ENCODE data around the gene SDF4. TPM values are rescaled to one million over a fixed set of nuclear protein-coding genes. Genes with fewer than 3 reads are reported as not detected.

The SDF4 gene
- total RNA-seq, 1 experiment from 2014 or later: 82.0 TPM

- H2BK20ac ChIP-seq (ENCODE audit: low read depth, low read length, poor library complexity, severe bottlenecking): no peak overlapping the region
- no peak overlapping the region for H3K14ac ChIP-seq (ENCODE audit: insufficient read depth, low read length)
- peaks cover 16 to 25% of the 10 kb centered on the region in 2 experiments for H3K4me1 Mint-ChIP-seq
- no peak overlapping the region for H3K18ac ChIP-seq (ENCODE audit: insufficient read length, low read depth, low read length)
- TF ChIP-seq CTCF (conservative IDR thresholded peaks at IDR 0.05): no peak
- no peak overlapping the region for H3K4me2 ChIP-seq (ENCODE audit: insufficient read depth, insufficient read length, low read length)
- no peak overlapping the region for H4K91ac ChIP-seq (ENCODE audit: insufficient read length, low read depth, low read length)
- H2BK12ac ChIP-seq (ENCODE audit: insufficient read length, low read depth, low read length): no peak overlapping the region
- H3K27me3 Mint-ChIP-seq (ENCODE audit: low read depth): peaks cover 1% of the 10 kb centered on the region; the same call in 1 of the 2 replicates
- no peak overlapping the region for H2BK15ac ChIP-seq (ENCODE audit: low read depth, low read length)
- no peak overlapping the region for H3T11ph ChIP-seq (ENCODE audit: low read length)
- H2AFZ ChIP-seq (ENCODE audit: low read length): no peak overlapping the region
- no peak overlapping the region for H3K4me3 Mint-ChIP-seq
- H3K27ac Mint-ChIP-seq: no peak overlapping the region; a peak in 1 of 7 replicates
- H4K5ac ChIP-seq (ENCODE audit: insufficient read length, low read depth, low read length): no peak overlapping the region
- no peaks in the 10 kb centered on the region for H3K4me1 ChIP-seq (ENCODE audit: insufficient read depth, low read length)
- H3K36me3 Mint-ChIP-seq (ENCODE audit: insufficient read depth in 1 of 3, low read depth in 3 of 3): peaks cover 19 to 62% (median 51%) of the 10 kb centered on the region in 3 experiments; a peak in 6 of 7 replicates
- H3K9me3 Mint-ChIP-seq: no peaks in the 10 kb centered on the region; a peak in 2 of 5 replicates
- H3K27ac ChIP-seq (ENCODE audit: insufficient read length, low read depth, low read length): no peak overlapping the region
- no peak overlapping the region for H3K56ac ChIP-seq (ENCODE audit: insufficient read length, low read depth, low read length)
- H3K79me2 ChIP-seq (ENCODE audit: insufficient read depth, low read length): no peaks in the 10 kb centered on the region
- no peaks in the 10 kb centered on the region for H3K23me2 ChIP-seq (ENCODE audit: insufficient read length, low read depth, low read length, poor library complexity, severe bottlenecking)
- H2BK5ac ChIP-seq (ENCODE audit: insufficient read length, low read length): no peak overlapping the region
- DNase-seq: no peak
- WGBS (ENCODE audit: extremely low coverage, insufficient read length, low lambda C conversion rate): no CpG with 5 or more reads among the region's 50 CpGs
- no peak overlapping the region for H2AK5ac ChIP-seq (ENCODE audit: insufficient read length, low read length)
- H3K9me3 ChIP-seq (ENCODE audit: control insufficient read depth, low read depth, low read length): no peaks in the 10 kb centered on the region
- no peak overlapping the region for H2BK120ac ChIP-seq (ENCODE audit: low read depth, low read length, poor library complexity, severe bottlenecking)
- H3K27me3 ChIP-seq (ENCODE audit: insufficient read depth, low read length): no peaks in the 10 kb centered on the region
- H3K23ac ChIP-seq (ENCODE audit: insufficient read length, low read depth, low read length): no peak overlapping the region
- no peak overlapping the region for H3K4ac ChIP-seq (ENCODE audit: low read depth, low read length)
- no peak overlapping the region for H3K9ac ChIP-seq (ENCODE audit: extremely low read depth, insufficient read length, low read length)
- H4K8ac ChIP-seq (replicated peaks; ENCODE audit: insufficient read length, low read depth, low read length): no peak overlapping the region
- H4K20me1 ChIP-seq (ENCODE audit: control insufficient read depth, insufficient read depth, insufficient read length): no peaks in the 10 kb centered on the region
- H3K79me1 ChIP-seq (ENCODE audit: insufficient read depth, low read depth, low read length, poor library complexity, severe bottlenecking): no peaks in the 10 kb centered on the region
These were observed 22.3 kb upstream of the SDF4 start for GRCh38 chr1:1253972-1254666.

Data from H9 (cell line).